ENCODE data around the gene METRNL.
"Not testable (repeated sequence)": the region's sequence is repeated elsewhere in the genome, so short reads cannot be mapped to it uniquely, and the experiment has no call there.

The METRNL gene, protein sequence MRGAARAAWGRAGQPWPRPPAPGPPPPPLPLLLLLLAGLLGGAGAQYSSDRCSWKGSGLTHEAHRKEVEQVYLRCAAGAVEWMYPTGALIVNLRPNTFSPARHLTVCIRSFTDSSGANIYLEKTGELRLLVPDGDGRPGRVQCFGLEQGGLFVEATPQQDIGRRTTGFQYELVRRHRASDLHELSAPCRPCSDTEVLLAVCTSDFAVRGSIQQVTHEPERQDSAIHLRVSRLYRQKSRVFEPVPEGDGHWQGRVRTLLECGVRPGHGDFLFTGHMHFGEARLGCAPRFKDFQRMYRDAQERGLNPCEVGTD

DNA sequence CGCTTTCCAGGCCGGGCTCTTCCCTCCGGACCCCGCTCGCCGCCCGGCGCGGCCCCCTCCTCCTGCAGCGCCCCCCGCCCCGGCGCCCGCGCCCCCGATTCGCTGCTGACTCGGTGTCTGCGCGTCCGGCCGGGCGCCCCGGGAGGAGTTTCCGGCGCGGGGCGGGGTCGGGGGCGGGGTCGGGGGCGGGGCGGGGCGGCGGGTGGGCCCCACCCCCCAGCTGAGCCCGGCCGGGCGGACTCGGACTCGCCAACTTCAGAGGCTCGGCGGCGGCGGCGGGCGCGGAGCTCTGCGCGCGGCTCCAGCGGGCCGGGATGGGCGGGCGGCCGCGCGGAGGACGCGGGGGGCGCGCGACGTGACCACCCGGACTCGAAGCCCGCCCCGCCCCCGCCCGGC is at the start of gene METRNL:
Gene METRNL, plus strand, starts transcription at position 258 of the 396 bp plus-strand sequence. CDS start 207 bp downstream, outside the sequence.
- DNase-seq (ENCODE audit: low spot score) = peak; percentile 69

DNA sequence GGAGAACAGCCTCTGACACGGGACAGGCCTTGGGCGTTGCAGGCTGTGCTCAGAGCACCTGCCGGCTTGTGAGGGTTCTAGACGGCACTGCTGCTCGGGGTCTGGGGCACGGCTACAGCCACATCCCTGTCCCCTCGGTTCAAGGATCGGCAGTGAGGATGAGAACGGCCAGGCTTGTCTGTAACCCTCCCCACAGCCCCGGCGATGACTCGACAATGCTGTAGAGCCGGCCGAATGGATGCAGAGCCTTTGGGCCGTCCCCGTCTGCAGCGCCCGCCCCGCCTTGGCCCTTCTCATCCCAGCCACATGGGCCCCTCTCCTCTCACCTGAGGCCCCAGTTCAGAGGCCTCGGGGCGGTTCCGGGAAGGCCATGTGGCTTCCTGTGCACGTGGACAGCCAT is 49.0 kb upstream of the METRNL start:
- DNase-seq (ENCODE audit: low spot score) = no peak

DNA sequence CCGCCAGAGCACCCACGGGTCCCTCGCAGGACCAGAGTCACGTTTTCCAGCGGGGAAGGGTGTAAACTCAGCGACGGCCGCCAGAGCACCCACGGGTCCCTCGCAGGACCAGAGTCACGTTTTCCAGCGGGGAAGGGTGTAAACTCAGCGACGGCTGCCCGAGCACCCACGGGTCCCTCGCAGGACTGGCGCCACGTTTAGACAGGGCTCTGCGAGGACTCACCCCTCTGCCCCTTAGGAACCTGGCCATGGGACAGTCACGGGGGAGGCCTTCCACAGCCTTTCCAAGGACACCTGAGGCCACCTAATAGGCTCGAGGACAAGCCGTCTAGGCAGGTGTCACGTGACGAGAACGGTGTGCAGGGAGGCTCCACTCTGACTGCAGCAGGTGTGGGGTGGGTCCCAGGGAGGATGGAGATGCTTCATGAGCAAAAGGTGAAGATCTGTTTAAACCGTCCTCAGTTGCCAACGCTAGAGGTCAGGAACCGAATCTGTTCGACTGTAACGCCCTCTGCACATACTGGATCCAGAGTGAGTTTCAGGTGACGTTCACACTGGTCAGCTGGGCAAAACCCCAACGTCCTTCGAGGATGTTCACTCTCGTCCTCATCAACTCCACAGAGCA is 48.0 kb upstream of the METRNL start:
- DNase-seq (ENCODE audit: low spot score) = no peak

DNA sequence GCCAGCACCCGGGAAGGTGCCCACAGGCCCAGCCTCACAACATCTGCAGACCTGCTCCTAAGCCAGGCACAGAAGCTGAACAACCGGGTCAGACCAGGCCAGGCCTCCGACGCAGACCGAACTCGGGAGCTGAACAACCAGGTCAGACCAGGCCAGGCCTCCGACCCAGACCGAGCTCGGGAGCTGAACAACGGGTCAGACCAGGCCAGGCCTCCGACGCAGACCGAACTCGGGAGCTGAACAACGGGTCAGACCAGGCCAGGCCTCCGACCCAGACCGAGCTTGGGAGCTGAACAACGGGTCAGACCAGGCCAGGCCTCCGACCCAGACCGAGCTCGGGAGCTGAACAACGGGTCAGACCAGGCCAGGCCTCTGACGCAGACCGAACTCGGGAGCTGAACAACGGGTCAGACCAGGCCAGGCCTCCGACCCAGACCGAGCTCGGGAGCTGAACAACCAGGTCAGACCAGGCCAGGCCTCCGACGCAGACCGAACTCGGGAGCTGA is 47.4 kb upstream of the METRNL start:
- DNase-seq (ENCODE audit: low spot score) = not testable (repeated sequence)

DNA sequence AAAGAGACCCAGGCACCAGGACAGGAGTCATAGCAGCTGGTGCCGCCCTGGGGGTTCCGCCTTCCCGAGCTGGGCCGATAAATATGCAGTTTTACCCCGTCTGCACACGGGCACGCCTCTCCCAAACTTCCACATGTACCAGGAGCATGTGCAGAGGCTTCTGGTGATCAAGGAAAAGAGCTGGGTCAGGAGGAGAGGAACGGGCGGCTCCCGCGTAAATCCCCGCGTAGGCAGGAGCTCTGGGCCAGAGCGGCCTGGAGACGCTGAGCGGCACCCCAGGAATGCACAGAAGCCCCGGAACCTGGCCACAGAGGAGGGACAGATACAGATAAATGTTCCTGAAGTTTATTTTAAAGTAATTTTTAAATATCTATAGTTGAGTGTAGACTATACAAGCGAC is 46.6 kb upstream of the METRNL start:
- DNase-seq (ENCODE audit: low spot score) = no peak

DNA sequence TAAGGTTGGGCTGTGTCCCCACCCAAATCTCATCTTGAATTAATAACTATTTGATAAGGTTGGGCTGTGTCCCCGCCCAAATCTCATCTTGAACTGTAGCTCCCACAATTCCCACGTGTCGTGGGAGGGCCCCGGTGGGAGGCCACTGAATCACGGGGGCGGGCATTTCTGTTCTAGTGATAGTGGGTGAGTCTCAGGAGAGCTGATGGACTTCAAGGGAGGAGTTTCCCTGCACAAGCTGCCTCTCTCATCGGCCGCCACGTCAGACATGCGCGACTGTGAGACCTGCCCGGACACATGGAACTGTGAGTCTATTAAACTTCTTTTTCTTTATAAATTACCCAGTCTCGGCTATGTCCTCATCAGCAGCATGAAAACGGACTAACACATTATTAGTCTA is 44.9 kb upstream of the METRNL start:
- no peak for DNase-seq (ENCODE audit: low spot score)

DNA sequence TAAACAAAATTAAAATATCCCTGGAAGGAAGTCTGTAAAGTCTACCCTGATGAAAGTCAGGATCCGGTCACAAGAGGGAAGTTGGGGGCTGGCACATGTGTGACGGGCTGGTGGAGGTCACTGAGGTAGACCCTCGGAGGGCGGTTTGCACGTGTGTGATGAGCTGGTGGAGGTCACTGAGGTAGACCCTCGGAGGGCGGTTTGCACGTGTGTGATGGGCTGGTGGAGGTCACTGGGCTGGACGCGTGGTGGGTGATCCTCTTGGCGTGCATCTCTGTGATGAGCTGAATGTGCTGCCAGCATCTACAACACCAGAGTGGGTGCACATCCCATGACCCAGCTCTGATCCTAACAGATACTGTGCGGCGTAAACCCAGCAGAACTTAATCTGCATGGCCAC is 43.7 kb upstream of the METRNL start:
- no peak for DNase-seq (ENCODE audit: low spot score)

DNA sequence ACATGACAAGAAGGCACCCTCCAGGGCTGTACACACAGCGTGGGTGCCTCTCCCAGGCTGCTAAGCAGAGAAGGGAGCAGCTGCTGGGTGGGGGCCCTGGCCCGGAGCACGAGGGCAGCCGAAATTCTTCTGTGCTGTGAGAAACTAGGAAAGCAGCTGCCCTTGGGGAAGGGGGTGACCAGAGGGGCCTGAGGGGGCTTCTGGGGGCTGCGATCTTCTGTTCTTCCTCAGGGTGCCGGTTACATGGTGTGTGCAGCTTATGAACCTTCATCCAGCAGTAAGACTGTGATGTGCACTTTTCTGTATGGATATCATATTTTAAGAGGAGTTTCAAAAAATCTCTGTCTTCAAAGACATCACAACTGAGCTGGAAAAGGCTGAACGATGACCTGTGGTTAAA is 43.2 kb upstream of the METRNL start:
- no peak for DNase-seq (ENCODE audit: low spot score)

DNA sequence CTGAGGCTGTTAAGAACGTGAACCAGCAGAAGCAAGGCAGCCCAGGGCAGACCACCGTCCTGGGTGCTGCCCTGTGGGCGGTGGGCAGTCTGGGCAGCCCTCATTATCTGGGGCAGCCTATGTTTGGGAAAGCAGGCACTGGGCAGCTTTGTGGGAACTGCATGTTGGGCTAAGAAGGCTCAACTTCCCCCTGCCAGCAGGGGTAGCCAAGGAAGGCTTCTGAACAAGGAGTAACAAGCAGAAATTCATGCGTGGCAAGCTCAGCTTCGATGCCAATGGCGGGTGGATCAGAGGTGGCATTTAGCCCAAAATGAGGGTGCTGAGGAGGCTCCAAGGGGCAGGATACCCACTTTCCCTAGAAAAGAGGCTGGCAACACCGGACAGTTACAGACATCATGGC is 42.7 kb upstream of the METRNL start:
- no peak for DNase-seq (ENCODE audit: low spot score)

DNA sequence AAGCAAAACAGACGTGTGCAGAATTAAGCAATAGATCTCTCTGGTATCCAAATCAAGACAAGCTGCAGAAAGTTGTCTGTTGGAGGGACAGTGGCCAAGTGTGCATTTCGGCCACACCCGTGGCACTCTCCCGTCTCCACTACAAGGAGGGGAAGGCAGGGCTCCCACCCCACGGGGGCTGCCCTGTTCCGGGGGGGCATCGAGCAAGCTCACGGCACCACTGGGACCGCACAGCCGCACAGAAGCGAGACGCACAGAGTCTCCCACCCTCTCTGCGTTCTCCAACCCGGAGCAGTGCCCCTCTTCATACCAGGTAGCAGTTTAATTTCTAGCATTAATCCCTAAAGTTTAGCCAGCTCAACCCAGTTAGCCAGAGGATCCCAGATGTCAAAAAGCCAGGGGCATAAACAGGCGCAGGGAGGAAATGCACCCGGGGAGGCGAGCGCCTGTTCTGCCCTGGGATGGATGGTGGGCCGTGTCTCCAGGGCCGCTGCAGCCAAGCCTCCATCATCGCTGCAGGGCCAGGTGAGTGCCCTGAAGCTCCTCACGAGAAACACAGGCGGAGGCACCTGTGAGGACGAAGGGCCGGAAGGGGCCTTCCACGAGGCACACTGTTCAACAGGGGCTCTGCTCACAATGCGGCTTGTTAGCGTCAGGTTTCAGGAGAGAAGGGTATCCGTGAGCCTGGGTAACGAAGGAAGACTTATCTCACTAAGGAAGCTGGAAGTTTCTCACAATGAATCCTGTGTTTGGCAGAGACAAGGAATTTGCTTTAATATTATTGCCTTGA is 42.1 kb upstream of the METRNL start:
- no peak for DNase-seq (ENCODE audit: low spot score)

DNA sequence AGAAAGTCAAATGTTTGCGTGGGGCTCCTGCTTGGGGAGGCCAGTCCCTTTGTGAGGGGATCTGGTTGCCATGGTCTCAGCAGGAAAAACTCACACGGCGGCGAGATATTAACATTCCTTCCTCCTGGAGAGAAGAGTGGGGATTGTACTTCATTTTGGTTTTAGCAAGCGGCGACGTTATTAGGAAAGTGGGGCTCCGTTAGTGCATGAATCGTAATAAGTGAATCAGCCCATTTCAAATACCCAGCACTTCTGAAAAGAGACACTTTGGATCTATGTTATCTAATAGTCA is 41.6 kb upstream of the METRNL start:
- no peak for DNase-seq (ENCODE audit: low spot score)

DNA sequence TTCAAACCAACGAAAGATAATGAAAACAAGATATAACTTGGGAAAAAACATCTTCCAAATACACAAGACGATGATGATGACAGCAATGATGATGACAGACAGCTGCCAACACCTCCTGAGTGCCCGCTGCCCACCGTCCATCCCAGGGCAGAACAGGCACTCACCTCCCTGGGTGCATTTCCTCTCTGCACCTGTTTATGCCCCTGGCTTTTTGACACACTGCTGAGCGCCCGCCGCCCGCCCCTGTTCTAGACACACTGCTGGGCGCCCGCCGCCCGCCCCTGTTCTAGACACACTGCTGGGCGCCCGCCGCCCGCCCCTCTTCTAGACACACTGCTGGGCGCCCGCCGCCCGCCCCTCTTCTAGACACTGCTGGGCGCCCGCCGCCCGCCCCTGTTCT is 40.4 kb upstream of the METRNL start:
- not testable (repeated sequence) for DNase-seq (ENCODE audit: low spot score)

DNA sequence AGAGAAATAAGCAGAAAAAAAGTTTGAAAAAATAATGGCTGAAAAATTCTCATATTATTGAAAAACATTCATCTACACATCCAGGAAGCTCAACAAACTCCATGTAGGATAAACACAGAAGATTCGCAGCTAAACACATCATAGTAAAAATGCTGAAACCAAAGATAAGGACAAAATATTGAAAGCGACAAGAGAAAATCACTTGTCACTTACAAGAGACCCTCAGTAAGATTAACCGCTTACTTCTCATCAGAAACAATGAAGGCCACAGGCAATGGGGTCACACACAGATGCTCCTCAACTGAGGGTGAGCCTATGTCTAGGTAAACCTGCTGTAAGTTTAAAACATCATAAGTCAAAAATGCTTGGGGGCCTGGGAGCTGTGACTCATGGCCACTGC is 38.1 kb upstream of the METRNL start:
- DNase-seq (ENCODE audit: low spot score) = no peak

DNA sequence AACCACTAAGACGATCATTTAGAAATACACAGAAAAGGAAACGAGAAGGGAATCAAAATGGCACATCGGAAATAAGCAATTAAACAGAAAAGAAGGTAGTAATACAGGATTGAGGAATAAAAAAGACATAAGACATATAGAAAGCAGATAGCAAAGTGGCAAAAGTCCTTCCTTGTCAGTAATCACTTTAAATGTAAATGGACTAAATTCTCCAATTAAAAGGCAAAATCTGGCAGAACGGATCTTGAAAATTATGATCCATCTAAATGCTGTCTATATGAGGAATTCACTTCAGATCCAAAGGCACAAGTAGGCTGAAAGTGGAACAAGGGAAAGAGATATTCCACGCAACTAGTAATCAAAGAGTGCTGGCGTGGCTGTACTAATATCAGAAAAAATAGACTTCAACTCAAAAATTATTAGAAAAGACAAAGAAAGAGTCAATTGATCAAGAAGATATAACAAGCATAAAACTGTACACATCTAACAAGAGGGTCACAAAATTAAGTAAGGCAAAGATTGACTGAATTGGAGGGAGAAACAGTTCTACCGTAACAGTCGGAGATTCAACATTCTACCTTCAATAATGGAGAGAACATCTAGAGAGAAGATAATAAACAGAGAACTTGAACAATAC is 36.8 kb upstream of the METRNL start:
- no peak for DNase-seq (ENCODE audit: low spot score)

DNA sequence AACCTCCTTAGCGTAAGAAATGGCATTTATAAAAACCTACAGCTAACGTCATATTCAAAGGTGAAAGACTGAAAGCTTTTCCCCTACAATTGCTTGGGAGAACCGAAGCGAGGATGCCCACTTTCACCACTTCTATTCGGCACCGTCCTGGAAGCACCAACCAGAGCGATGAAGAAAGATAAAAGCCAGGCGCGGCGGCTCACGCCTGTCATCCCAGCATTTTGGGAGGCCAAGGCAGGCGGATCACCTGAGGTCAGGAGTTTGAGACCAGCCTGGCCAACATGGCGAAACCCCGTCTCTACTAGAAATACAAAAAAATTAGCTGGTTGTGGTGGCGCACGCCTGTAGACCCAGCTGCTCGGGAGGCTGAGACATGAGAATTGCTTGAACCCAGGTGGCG is 34.9 kb upstream of the METRNL start:
- DNase-seq (ENCODE audit: low spot score) = not testable (repeated sequence)

DNA sequence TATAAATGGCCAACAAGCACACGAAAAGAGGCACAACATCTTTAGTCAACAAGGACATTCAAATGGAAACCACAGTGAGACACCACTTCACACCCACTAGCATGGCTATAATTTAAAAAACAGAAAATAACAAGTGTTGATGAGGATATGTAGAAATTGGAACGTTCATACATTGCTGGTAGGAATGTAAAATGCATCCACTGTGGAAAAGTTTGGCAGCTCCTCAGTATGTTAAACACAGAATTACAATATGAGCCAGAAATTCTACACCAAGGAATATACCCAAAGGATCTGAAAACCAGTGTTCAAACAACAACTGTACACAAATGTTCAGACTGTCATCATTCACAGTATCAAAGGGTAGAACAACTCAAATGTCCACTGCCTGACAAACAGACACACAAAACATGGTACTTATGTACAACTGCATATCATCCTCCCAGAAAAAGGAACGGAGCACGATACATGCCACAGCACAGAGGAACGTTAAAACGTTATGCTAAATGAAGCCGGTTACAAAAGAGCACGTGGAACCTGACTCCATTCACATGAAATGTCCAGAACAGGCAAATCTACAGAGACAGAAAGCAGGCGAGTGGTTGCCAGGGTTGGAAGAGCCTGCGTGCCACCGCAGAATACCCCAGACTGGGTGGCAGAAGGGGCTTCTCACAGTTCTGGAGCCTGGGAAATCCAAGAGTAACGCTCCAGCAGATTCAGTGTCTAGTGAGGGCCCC is 32.8 kb upstream of the METRNL start:
- no peak for DNase-seq (ENCODE audit: low spot score)

DNA sequence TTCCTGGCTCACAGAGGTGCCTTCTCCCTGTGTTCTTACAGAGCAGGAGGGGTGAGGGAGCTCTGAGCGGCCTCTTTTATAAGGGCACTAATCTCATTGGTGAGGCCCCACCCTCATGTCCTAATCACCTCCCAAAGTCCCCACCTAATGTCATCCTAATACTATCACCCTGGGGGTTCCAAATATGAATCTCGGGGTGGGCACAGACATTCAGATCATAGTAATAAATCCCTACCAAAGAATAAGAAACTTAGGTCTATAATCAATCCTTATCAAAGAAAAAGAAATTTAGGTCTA is 32.3 kb upstream of the METRNL start:
- no peak for DNase-seq (ENCODE audit: low spot score)

DNA sequence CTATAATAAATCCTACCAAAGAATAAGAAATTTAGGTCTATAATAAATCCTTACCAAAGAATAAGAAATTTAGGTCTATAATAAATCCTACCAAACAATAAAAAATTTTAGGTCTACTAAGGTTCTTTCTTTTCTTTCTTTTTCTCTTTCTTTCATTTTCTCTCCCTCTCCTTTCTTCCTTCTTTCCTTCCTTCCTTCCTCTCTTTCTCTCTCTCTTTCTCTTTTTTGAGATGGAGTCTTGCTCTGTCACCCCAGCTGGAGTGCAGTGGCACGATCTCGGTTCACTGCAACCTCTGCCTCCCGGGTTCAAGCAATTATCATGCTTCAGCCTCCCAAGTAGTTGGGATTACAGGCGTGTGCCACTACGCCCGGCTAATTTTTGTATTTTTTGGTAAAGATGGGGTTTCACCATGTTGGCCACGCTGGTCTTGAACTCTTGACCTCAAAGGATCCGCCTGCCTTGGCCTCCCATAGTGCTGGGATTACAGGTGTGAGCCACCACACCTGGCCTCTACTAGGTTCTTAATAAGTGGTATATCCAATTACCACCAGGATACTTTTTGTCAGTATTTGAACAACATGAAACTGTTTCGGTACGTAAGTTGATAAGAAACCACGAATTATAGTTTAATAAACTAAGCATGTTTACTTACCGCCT is 31.5 kb upstream of the METRNL start:
- not testable (repeated sequence) for DNase-seq (ENCODE audit: low spot score)

DNA sequence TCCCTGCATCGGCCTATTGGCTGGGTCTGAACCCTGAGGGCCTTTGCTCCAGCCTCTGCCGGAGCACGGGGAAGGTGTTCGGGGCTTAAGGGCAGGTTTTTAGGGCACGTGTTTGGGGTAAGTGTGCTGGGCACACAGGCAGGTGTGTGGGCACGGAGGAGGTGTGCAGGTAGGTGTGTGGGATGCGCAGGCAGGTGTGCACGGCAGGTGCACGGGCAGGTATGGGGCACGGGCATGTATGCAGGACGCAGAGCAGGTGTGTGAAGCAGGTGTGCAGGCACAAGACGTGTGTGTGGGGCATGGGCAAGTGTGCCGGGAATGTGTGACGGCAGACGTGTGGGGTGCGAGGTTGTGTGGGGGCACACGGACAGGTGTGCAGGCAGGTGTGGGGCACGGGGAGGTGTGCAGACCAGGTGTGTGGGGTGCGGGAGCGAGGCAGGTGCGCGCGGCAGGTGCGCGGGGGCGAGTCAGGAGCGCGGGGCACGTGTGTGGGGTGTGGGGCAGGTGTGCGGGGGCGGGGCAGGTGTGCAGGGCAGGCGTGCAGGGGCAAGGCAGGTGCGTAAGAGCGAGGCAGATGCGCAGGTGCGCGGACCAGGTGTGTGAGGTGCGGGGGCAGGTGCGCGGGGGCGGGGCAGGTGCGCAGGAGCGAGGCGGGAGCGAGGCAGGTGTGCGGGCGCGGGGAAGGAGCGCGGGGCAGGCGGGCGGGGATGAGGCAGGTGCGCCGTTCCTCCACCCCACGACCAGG is 28.6 kb upstream of the METRNL start:
- no peak for DNase-seq (ENCODE audit: low spot score)

DNA sequence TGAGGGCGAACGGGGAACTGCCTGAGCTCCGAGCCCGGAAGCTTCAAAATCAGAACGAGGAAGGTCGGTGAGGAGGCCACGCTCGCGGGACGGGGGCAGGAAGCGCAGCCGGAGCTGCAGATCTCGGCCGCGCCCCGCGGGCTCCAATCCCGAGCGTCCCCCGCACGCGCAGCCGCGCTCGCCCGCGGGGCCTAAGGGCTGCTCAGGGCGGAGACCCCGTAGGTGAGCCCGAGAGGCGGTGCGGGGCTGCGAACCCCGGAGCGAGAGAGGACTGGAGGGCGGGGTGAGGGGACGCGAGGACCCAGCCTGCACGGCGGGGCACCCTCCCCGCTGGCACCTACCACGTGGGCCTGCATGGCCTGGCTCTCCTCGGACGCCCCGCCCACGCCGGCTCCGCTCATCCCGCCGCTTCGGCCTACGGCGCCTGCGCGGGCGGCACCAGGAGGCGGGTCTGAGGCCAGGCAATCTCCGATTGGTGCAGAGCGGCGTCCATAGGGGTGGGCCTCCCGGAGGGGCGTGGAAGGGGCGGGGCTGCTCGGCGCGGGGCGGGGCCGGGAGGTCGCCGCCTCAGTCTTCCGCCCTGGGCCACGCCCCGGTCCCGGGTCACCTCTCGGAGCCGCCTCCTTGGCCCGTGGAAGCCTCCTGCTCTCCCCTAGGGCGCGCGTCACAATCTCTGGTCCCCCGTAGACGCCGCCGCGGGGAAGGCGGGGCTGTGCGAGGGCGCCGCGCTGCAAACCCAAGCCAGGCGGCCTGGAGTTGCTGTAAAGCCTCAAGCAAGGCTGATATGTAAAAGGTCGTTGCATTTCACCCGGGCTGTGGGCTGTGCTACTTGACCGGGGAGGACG is 27.8 kb upstream of the METRNL start:
- DNase-seq (ENCODE audit: low spot score) = peak; percentile 98
